ENCODE results near the gene CASTOR1. TPM values are rescaled to one million over a fixed set of nuclear protein-coding genes. Genes with fewer than 3 reads are reported as not detected.

The CASTOR1 gene
- total and polyA plus RNA-seq, 2 donors (not counting 3 experiments of a cell fraction or from before 2014, with no cell fraction given), result 8.1 to 26.8 TPM

DNA sequence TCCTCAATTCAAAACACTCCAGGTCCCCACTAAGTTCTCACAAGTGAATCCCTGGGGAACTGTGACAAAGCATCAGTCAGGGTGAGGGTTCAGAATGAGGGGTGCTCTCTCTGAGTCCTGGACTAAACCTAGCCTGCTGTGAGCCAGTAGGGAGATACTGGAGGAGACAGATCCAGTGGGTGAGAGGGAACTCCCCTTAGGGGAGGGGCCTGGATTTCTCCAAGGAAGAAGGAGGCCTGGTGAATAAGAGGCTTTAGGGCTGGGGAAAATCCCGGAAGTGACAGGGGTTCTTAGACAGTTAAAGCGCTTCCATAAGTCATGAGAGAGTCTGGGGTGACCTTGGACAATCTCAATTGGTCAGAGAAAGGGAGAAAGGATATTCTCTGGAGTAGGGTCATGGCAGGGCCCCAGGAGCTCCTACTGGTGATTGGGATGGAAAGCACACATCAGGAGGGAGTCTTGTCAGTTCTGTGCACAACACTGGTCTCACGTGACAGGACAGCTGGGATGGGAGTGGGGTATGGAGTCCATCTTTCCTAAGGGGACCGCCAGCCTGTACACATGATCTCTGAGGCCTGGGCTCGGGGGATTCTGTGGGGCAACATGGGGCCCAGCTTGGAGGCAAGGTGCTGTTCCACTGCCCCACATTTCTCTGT, 35.9 kb upstream of the CASTOR1 start:
- H3K27me3 ChIP-seq (ENCODE audit: control insufficient read depth in 2 of 2, insufficient read depth in 2 of 2, low read length in 2 of 2), result no peaks in the 10 kb centered on the region
- CTCF ChIA-PET, result interaction anchor here (1.6 to 14.7 kb wide), 2 partner anchors 33 to 37 kb away, joined by 4 to 164 read pairs; partner anchors contain the start of gene CASTOR1
- H3K36me3 ChIP-seq (ENCODE audit: control insufficient read depth in 2 of 2, extremely low read depth in 1 of 2, insufficient read depth in 2 of 2, low read length in 2 of 2), result no peaks in the 10 kb centered on the region
- H3K4me1 ChIP-seq (ENCODE audit: control insufficient read depth, extremely low read depth, insufficient read depth, low read length), result peaks cover 13% of the 10 kb centered on the region
- no peak overlapping the region for H3K4me3 ChIP-seq (replicated peaks in 1 of 3; ENCODE audit: insufficient read depth in 1 of 3, low read depth in 1 of 3, low read length in 3 of 3)
- dilution Hi-C loops (cut with MboI; ENCODE audit: extremely low pct_ligation_motif_present, low sequenced_read_pairs), result no loop called here
- intact Hi-C loops (cut with micrococcal nuclease), result no loop called here
- no peak overlapping the region for H3K9ac ChIP-seq (replicated peaks; ENCODE audit: extremely low read depth, insufficient read depth, low read length)
- H3K4me2 ChIP-seq (ENCODE audit: insufficient read depth, low read length), result no peak overlapping the region
- no peak overlapping the region for H3K27ac ChIP-seq (ENCODE audit: insufficient read depth, low read depth, low read length)
- no peaks in the 10 kb centered on the region for H3K9me1 ChIP-seq (replicated peaks; ENCODE audit: control insufficient read depth, extremely low read depth, insufficient read depth, low read length)
- DNase-seq (ENCODE audit: low read depth, low spot score) (no peak), FAIRE-seq (no peak)
- no peaks in the 10 kb centered on the region for H3K79me2 ChIP-seq (ENCODE audit: control insufficient read depth, insufficient read depth, low read length)
- H2AFZ ChIP-seq (ENCODE audit: low read depth, low read length), result no peak overlapping the region
- TF ChIP-seq FOS (IDR thresholded peaks at IDR 0.05; ENCODE audit: borderline replicate concordance, insufficient read depth, low read length) (no peak), POLR2AphosphoS5 (IDR thresholded peaks at IDR 0.05; ENCODE audit: insufficient read depth, low read depth, low read length) (no peak), MYC (IDR thresholded peaks at IDR 0.05; ENCODE audit: low read depth, low read length) (no peak), EZH2 (IDR thresholded peaks at IDR 0.05; ENCODE audit: borderline replicate concordance, low read depth, low read length, severe bottlenecking) (no peak), JUN (IDR thresholded peaks at IDR 0.05; ENCODE audit: borderline replicate concordance, insufficient read depth, insufficient read length, low read depth) (no peak), POLR2A (IDR thresholded peaks at IDR 0.05; ENCODE audit: low read depth, low read length) (no peak), GATA2 (IDR thresholded peaks at IDR 0.05; ENCODE audit: insufficient read depth, insufficient read length, low read depth, low read length) (no peak)
- TF ChIP-seq, protein P1, sequence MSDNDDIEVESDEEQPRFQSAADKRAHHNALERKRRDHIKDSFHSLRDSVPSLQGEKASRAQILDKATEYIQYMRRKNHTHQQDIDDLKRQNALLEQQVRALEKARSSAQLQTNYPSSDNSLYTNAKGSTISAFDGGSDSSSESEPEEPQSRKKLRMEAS (IDR thresholded peaks at IDR 0.05; ENCODE audit: insufficient read depth, insufficient read length), result no peak
- TF ChIP-seq, protein P2, sequence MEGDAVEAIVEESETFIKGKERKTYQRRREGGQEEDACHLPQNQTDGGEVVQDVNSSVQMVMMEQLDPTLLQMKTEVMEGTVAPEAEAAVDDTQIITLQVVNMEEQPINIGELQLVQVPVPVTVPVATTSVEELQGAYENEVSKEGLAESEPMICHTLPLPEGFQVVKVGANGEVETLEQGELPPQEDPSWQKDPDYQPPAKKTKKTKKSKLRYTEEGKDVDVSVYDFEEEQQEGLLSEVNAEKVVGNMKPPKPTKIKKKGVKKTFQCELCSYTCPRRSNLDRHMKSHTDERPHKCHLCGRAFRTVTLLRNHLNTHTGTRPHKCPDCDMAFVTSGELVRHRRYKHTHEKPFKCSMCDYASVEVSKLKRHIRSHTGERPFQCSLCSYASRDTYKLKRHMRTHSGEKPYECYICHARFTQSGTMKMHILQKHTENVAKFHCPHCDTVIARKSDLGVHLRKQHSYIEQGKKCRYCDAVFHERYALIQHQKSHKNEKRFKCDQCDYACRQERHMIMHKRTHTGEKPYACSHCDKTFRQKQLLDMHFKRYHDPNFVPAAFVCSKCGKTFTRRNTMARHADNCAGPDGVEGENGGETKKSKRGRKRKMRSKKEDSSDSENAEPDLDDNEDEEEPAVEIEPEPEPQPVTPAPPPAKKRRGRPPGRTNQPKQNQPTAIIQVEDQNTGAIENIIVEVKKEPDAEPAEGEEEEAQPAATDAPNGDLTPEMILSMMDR (IDR thresholded peaks at IDR 0.05; ENCODE audit: extremely low read depth in 1 of 2, insufficient read depth in 1 of 2, low read depth in 1 of 2, low read length in 2 of 2), result no peak
- H3K9me3 ChIP-seq (replicated peaks; ENCODE audit: control insufficient read depth, insufficient read depth, low read length), result no peaks in the 10 kb centered on the region
- POLR2A ChIA-PET, result no interaction called here
- TSS peak; percentile 26 for BruUV-seq (replicated peaks)
- no peaks in the 10 kb centered on the region for H4K20me1 ChIP-seq (replicated peaks; ENCODE audit: control insufficient read depth, extremely low read depth, insufficient read depth, low read length)

All from endothelial cell of umbilical vein (primary cell).